ENCODE measurements around the gene GAPT. TPM values are rescaled to one million over a fixed set of nuclear protein-coding genes. Genes with fewer than 3 reads are reported as not detected.

The GAPT gene
- total and polyA plus RNA-seq, 2 donors, result 3.1 to 6.8 TPM

GRCh38 chr5:58544195-58544594, 53.0 kb downstream of the GAPT start:
- no peaks in the 10 kb centered on the region for H3K4me1 ChIP-seq (ENCODE audit: control insufficient read depth in 2 of 2, insufficient read depth in 2 of 2, low read length in 2 of 2)
- DNase-seq (ENCODE audit: low read depth in 6 of 9, low spot score in 9 of 9), result no peak
- no peaks in the 10 kb centered on the region for H3K9me3 ChIP-seq (ENCODE audit: control insufficient read depth in 2 of 2, insufficient read depth in 1 of 2, low read length in 1 of 2)
- no peaks in the 10 kb centered on the region for H3K36me3 ChIP-seq (ENCODE audit: control insufficient read depth in 2 of 2, insufficient read depth in 2 of 2, low read length in 1 of 2)
- H3K27ac ChIP-seq (ENCODE audit: low read depth in 1 of 2, low read length in 1 of 2), result no peak overlapping the region
- H3K4me3 ChIP-seq (ENCODE audit: low read length in 2 of 2), result no peak overlapping the region
- no peaks in the 10 kb centered on the region for H3K27me3 ChIP-seq (ENCODE audit: control insufficient read depth in 2 of 2, insufficient read depth in 1 of 2, low read length in 1 of 2)
- 27% methylated on average over 1 of the region's 1 CpG for WGBS

GRCh38 chr5:58544926-58545325, 53.7 kb downstream of the GAPT start:
- 90% methylated on average over 2 of the region's 2 CpGs for WGBS
- no peak overlapping the region for H3K4me3 ChIP-seq (ENCODE audit: low read length in 2 of 2)
- H3K9me3 ChIP-seq (ENCODE audit: control insufficient read depth in 2 of 2, insufficient read depth in 1 of 2, low read length in 1 of 2), result no peaks in the 10 kb centered on the region
- no peak overlapping the region for H3K27ac ChIP-seq (ENCODE audit: low read depth in 1 of 2, low read length in 1 of 2)
- H3K4me1 ChIP-seq (ENCODE audit: control insufficient read depth in 2 of 2, insufficient read depth in 2 of 2, low read length in 2 of 2), result no peaks in the 10 kb centered on the region
- no peak for DNase-seq (ENCODE audit: low read depth in 6 of 9, low spot score in 9 of 9)
- H3K27me3 ChIP-seq (ENCODE audit: control insufficient read depth in 2 of 2, insufficient read depth in 1 of 2, low read length in 1 of 2), result no peaks in the 10 kb centered on the region
- H3K36me3 ChIP-seq (ENCODE audit: control insufficient read depth in 2 of 2, insufficient read depth in 2 of 2, low read length in 1 of 2), result no peaks in the 10 kb centered on the region

GRCh38 chr5:58545912-58546311, 54.7 kb downstream of the GAPT start:
- Histone ChIP-seq H3K27me3 (ENCODE audit: control insufficient read depth in 2 of 2, insufficient read depth in 1 of 2, low read length in 1 of 2) (no peaks in the 10 kb centered on the region), H3K27ac (ENCODE audit: low read depth in 1 of 2, low read length in 1 of 2) (no peak overlapping the region), H3K4me3 (ENCODE audit: low read length in 2 of 2) (no peak overlapping the region), H3K4me1 (ENCODE audit: control insufficient read depth in 2 of 2, insufficient read depth in 2 of 2, low read length in 2 of 2) (no peaks in the 10 kb centered on the region), H3K9me3 (ENCODE audit: control insufficient read depth in 2 of 2, insufficient read depth in 1 of 2, low read length in 1 of 2) (no peaks in the 10 kb centered on the region), H3K36me3 (ENCODE audit: control insufficient read depth in 2 of 2, insufficient read depth in 2 of 2, low read length in 1 of 2) (no peaks in the 10 kb centered on the region)
- no peak for DNase-seq (ENCODE audit: low read depth in 6 of 9, low spot score in 9 of 9)

Other genes with a start within 250 kb of the GAPT start
- 24.6 TPM for gene PLK2, start 31.3 kb upstream of the GAPT start, total RNA-seq
- gene PLK2, start 31.3 kb upstream of the GAPT start, polyA plus RNA-seq, result 13.0 TPM
- 0.19 TPM for gene RAB3C, start 91.6 kb downstream of the GAPT start, total RNA-seq
- 0.66 TPM for gene RAB3C, start 91.6 kb downstream of the GAPT start, polyA plus RNA-seq

Measured in thymus (tissue), 11 donors.